GM21367 (cell line): ENCODE measurements around the gene SQSTM1.
"Not testable (repeated sequence)": the region's sequence is repeated elsewhere in the genome, so short reads cannot be mapped to it uniquely, and the experiment has no call there.

Source experiments
- ATAC-seq: cut with Tn5 transposase; IDR thresholded peaks from one replicate; pipeline ENCODE4 v1.9.1; 2021; ENCODE audit not compliant: unreplicated experiment

Gene SQSTM1

DNA sequence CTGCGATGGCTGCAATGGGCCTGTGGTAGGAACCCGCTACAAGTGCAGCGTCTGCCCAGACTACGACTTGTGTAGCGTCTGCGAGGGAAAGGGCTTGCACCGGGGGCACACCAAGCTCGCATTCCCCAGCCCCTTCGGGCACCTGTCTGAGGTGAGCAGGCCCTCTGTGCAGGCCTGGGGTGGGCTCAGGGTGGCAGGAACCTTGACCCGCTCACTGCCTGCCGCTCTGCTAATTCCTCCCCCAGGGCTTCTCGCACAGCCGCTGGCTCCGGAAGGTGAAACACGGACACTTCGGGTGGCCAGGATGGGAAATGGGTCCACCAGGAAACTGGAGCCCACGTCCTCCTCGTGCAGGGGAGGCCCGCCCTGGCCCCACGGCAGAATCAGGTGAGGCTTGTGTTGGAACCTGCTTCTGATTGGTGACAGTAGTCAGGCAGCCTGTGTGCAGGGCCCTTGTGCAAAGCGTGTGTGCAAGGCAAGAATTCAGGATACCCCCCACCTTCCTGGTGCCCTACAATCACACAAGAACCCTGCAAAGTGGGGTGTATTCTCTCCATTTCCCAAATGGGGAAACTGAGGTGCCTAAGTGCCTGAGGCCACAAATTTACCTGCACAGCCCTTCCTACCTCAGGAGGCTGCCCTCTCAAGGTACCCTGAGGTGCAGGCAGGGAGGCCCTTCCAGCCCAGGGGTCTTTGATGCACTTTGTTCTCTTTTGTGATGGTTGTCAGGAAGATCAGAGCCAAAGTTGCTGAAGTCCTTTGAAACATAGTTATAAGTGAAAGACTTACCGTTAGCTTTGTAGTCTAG, 3.4 kb downstream of the SQSTM1 start:
- ATAC-seq: no peak

DNA sequence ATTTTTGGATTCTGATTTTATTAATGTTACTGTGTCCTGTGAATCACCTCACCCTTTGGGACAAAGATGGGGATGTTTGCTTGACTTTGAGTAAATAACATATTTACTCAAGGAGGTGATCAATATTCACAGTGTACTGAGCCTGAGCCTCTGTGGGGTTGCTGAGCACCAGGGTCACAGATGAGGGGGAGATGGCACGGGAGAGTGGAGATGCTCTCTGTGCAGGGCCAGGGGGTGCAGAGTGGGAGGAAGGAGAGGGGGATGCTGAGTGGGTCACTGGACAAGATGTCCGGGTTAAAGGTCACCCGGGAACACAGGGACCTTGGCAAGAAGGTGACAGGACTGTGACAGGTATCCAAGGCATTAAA, 4.0 kb downstream of the SQSTM1 start:
- no peak for ATAC-seq

DNA sequence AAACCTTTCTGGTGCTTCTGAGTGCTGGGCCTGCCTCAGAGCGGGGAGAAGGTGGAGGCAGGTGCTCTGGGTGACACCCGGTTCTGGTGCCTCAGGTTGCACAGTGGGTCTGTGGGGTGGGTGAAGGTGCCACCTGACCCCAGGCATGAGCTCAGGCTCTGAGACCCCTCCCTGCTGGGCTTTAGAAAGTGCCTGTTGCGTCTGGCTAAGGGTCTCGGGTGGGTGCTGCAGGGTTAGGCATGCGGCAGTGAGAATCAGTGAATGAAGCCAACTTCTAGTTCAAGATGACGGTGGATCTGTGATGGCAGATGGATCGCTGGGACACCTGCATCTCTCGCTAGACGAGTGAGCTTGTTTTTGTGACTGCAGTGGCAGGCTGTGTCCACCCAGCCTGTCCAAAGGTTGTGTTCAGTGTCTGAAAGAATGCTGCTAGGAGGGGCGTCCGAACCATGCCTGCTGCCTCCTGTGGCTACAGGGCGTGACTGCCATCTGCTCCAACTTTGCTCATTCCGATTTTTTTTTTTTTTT, 5.0 kb downstream of the SQSTM1 start:
- ATAC-seq: no peak

DNA sequence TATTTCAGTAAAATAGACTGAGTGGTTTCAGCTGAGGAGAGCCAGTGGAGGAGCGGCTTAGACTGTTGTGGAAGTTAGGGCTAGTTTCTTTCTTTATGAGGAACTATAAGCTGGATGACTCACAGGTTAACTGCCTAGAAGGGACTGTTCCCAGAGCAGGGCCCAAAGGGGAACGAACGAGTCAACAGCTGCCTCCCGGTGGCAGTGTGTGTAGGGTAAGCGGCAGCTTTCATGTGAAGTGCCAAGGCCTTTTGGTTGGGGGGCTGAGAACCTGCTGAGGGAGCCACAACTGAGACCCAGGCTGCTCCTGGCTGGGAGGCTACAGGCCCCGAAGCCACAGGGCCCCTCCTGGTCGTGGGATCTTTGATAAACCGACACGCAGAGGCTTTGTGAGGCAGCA, 7.0 kb downstream of the SQSTM1 start:
- no peak for ATAC-seq

DNA sequence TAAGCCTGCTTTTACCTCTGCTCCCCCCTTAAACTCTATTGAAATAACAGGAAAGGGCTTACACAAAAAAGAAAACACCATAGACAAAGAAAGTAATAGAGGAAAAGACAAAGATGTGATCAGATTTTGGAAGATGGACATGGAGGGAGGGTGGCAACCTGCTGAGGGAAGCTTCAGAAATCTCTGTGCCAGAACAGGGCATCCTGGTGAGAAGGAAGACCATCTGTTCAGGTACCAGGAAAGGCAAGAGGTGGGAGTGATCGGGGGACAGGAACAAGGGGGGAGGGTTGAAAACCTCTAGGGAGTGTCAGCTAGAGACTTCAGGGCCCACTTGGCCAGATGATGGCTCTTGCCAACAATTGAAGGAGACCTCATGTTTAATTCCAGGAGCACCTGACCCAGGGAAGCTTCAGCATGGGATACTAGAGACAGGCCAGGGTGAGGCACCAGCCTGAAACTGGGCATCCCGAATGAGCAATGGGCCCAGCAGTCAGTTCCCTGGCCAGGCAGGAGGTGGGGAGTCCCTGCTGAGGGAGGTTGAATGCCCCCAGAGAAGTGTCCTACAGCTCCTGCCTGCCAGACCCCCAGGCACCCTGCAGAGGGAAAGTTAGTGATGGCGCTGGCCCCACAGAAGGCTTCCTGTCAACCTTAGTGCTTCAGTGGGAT, 8.2 kb downstream of the SQSTM1 start:
- ATAC-seq: no peak

DNA sequence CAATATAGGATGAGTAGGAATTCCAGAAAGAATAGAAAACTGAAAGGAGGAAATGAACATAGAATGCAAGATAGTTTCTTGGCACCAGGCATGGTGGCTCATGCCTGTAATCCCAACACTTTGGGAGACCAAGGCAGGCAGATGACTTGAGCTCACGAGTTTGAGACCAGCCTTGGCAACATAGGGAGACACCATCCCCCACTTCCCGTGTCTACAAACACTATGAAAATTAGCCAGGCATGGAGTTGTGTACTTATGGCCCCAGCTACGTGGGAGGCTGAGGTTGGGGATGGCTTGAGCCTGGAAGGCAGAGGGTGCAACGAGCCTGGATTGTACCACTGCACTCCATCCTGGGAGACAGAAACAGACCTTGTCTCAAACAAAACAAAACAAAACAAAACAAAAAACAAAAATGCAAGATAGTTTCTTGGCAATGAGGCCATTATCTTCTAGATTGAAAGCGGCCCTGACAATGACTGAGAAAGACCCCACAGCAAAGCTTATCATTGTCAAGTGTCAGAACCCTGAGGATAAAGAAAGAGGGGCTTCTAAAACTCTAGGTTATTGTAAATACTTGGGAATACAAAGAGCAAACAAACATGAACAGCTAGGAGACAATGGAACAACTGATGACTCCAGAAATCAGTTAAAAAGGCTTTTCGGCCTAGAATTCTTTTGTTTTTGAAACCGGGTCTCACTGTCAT, 9.2 kb downstream of the SQSTM1 start:
- no peak for ATAC-seq

DNA sequence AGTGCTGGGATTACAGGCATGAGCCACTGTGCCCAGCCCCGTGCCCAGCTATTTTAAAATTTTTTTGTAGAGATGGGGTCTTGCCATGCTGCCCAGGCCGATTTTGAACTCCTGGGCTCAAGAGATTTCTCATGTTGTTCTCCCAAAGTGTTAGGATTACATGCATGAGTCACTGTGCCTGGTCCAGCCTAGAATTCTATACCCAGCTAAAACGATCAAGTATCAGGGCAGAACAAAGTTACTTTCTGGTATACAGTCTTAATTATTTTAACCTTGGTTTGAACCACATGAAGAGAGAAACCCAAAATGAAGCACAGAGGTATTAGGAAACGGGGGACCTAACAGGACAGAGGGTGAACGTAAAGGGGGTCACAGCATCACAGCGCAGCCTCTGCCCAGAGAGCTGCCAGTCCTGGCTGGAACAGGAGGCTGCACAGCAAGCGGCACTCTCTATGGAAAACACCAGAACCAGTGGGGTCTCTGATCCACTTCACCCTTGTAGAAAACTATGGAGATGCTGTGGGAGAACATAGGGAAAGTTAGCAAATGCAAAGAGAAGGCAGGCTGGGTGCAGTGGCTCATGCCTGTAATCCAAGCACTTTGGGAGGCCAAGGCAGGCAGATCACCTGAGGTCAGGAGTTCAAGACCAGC, 10.2 kb downstream of the SQSTM1 start:
- no peak for ATAC-seq

DNA sequence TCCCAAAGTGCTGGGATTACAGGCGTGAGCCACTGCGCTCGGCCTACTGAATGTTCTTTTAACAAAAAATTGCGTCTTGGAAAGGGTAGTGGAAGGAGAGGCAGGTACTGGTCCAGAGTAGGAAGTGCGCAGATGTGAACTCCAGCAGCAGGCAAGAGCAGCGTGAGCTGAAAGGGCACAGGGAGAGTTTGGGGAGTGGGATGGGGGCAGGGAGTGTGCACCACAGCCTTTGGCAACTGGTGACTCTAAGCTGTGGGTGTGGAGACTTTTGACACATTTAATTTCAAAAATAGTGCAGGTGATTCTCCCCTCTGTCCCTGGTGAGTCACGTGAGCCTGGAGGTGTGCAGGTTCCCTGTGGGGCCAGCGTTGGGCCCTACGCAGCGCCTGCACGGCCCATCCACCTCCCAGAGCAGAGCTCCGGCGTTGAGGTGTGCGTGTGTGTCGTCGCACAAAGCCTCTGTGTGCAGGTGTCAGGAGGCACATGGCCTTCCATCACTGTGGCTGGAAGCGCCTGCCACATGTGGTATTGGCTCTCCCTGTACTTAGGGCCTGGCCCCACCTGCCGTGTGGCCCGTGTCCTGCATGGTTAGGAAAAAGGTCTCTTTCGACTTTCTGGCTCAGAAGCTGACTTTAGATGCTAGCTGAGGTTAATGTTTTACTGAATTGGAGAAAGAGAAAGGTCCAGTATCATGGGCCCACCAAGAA, 11.5 kb downstream of the SQSTM1 start:
- no peak for ATAC-seq

DNA sequence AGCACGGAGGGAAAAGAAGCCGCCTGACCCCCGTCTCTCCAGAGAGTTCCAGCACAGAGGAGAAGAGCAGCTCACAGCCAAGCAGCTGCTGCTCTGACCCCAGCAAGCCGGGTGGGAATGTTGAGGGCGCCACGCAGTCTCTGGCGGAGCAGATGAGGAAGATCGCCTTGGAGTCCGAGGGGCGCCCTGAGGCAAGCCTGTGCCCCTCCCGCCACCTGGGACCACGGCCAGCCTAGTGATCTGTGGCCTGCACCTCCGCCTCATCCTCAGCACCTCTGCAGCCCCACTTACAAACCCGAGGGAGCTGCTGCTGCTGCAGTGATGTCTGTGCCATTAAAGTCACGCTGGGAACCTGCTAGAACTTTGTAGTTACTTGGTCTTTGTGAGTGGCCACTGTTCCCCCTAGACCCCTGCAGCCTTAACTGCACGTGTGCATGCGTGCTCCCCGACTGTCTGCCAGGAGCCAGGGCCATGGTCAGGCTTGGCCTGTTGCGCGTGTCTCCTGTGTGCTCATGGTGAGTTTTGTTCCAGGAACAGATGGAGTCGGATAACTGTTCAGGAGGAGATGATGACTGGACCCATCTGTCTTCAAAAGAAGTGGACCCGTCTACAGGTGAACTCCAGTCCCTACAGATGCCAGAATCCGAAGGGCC, 12.5 kb downstream of the SQSTM1 start:
- no peak for ATAC-seq

DNA sequence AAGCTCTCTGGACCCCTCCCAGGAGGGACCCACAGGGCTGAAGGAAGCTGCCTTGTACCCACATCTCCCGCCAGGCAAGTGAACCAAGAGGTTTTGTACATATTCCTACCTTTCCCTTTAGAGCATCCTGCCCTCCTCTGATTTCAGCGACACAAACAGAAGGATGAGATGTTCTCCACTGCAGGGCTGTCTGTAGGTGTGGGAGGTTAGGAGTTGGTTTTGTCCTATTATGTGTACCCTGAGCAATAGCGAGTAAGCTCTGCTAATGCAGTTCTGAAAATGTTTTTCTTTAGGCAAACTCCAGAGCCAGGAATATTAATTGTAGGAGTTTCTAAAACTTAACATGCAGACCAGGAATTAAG, 13.0 kb downstream of the SQSTM1 start:
- no peak for ATAC-seq

DNA sequence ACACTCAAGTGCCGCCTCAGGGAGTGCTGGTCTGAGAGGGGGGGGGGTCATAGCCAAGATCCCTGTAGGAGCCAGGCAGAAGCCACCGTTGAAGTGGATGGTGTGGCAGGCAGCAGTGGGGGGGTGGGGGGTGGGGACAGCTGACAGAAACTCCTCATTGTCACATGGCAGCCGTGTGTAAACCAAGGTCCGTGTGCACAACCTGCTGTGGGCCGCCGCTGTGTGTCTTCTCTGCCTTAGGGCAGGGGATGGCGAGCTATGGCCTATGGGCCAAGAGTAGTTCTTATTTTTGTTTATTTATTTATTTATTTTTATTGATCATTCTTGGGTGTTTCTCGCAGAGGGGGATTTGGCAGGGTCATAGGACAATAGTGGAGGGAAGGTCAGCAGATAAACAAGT, 13.4 kb downstream of the SQSTM1 start:
- ATAC-seq: no peak

DNA sequence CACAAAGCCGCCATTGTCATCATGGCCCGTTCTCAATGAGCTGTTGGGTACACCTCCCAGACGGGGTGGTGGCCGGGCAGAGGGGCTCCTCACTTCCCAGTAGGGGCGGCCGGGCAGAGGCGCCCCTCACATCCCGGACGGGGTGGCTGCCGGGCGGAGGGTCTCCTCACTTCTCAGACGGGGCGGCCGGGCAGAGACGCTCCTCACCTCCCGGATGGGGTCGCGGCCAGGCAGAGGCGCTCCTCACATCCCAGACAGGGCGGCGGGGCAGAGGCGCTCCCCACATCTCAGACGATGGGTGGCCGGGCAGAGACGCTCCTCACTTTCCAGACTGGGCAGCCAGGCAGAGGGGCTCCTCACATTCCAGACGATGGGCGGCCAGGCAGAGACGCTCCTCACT, 14.2 kb downstream of the SQSTM1 start:
- ATAC-seq: not testable (repeated sequence)

DNA sequence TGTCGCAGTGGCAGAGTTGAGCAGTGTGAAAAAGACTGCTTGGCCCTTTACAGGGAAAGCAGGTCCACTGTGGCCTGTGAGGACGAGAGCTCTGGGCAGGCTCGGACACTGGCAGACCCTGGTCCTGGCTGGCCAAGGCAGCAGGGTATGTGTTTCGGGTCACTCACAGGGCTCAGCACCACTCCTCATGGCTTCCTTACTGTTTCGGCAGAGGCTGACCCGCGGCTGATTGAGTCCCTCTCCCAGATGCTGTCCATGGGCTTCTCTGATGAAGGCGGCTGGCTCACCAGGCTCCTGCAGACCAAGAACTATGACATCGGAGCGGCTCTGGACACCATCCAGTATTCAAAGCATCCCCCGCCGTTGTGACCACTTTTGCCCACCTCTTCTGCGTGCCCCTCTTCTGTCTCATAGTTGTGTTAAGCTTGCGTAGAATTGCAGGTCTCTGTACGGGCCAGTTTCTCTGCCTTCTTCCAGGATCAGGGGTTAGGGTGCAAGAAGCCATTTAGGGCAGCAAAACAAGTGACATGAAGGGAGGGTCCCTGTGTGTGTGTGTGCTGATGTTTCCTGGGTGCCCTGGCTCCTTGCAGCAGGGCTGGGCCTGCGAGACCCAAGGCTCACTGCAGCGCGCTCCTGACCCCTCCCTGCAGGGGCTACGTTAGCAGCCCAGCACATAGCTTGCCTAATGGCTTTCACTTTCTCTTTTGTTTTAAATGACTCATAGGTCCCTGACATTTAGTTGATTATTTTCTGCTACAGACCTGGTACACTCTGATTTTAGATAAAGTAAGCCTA, 15.7 kb downstream of the SQSTM1 start:
- ATAC-seq: peak; percentile 61

DNA sequence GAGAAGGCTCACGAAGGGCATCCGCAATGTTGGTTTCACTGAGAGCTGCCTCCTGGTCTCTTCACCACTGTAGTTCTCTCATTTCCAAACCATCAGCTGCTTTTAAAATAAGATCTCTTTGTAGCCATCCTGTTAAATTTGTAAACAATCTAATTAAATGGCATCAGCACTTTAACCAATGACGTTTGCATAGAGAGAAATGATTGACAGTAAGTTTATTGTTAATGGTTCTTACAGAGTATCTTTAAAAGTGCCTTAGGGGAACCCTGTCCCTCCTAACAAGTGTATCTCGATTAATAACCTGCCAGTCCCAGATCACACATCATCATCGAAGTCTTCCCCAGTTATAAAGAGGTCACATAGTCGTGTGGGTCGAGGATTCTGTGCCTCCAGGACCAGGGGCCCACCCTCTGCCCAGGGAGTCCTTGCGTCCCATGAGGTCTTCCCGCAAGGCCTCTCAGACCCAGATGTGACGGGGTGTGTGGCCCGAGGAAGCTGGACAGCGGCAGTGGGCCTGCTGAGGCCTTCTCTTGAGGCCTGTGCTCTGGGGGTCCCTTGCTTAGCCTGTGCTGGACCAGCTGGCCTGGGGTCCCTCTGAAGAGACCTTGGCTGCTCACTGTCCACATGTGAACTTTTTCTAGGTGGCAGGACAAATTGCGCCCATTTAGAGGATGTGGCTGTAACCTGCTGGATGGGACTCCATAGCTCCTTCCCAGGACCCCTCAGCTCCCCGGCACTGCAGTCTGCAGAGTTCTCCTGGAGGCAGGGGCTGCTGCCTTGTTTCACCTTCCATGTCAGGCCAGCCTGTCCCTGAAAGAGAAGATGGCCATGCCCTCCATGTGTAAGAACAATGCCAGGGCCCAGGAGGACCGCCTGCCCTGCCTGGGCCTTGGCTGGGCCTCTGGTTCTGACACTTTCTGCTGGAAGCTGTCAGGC, 16.6 kb downstream of the SQSTM1 start:
- ATAC-seq: no peak

DNA sequence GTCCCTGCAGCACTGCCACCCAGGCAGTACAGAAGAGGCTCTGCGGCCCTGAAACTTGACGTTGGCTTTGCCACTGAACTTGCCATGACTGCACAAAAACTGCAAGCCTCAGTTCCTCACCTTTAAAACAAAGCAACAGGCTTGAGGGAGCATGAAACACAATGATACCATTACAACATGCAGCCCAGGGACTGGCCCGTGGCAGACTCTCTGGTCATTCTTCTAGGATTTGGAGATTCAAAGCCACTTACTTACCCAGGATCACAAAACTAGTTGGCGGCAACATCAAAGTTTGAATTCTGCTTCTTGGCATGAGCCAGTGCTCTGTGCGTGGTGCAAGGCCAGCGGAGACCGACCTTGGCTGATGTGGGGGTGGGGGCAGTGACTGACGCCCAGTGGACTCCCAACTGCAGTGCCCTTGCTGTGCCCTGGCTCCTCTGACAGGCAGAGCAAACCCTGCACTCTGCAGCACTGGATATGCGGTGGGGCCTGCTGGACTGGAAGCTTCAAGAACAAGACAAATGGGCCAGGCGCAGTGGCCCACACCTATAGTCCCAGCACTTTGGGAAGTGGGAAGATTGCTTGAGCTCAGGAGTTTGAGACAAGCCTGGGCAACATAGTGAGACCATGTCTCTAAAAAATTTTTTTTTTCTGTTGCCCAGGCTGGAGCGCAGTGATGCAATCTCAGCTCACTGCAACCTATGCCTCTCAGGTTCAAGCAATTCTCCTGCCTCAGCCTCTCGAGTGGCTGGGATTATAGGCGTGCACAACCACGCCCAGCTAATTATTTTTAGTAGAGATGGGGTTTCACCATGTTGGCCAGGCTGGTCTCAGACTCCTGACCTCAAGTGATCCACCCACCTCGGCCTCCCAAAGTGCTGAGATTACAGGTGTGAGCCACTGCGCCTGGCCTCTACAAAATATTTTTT, 18.9 kb downstream of the SQSTM1 start:
- no peak for ATAC-seq

DNA sequence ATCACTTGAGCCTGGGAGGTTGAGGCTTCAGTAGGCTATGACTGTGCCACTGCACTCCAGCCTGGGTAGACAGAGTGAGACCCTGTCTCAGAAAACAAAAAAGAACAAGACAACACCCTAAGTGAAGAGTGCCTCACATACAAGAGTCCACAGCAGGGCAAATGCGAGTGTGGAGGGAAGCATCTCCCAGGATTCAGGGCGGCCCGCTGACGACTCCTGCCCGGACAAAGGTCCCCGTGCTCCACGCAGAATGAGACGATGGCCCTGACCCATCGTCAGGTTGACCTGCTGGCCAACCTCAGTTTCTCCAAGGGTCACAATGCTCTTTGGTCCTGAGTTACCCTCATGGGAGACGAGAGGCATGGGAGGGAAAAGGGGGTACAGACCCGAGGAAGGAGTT, 19.6 kb downstream of the SQSTM1 start:
- no peak for ATAC-seq

DNA sequence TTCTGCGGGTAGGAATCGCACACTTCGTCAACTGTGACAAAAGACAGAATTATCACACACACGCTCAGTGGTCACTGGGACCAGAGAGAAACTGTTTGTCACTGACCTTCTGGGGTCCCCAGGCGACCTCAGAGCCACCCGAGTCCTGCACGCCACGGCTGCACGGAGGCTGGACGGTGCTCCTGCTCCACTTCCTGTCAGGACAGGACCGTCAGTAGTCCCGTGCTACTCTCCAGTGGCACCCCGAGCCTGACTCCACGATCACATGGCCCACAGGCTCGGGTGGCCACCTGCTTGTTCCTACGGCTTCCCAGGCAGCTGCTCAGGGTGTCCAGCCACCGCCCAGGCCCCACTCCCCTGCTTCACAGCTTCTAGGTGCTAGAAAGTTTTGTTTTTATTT, 20.1 kb downstream of the SQSTM1 start:
- no peak for ATAC-seq
